Activated T-cell treated with anti-CD3 and anti-CD28 coated beads, Interleukin-2, amount 50 U/mL, for 72 hours (primary cell): ENCODE measurements around the gene EID1. TPM values are rescaled to one million over a fixed set of nuclear protein-coding genes. Genes with fewer than 3 reads are reported as not detected.

Experiments used
- ATAC-seq, 2 donors: fragments of 150-1000 bp; cut with Tn5 transposase; replicated peaks in 1 of 2; 2 replicates each; pipeline ENCODE4 v1.10.0; 2021; ENCODE audit warnings: moderate library complexity in 2 of 2, mild to moderate bottlenecking in 1 of 2
- DNase-seq, 2 donors: peaks; one replicate each; pipeline ENCODE4 v3.0.0; 2021 to 2022; ENCODE audit warnings: mixed read lengths in 1 of 2
- H3K27ac Mint-ChIP-seq: one replicate; pipeline ENCODE4 v1.8.0; 2022; ENCODE audit warnings: mild to moderate bottlenecking, moderate library complexity, mixed read lengths
- H3K27me3 Mint-ChIP-seq: one replicate; pipeline ENCODE4 v1.8.0; 2022; ENCODE audit warnings: low read depth, mixed read lengths
- H3K36me3 Mint-ChIP-seq, 2 donors: one replicate each; pipeline ENCODE4 v1.8.0; 2022; ENCODE audit warnings: mixed read lengths in 2 of 2, mild to moderate bottlenecking in 1 of 2; ENCODE audit not compliant: insufficient read depth in 2 of 2
- H3K4me1 Mint-ChIP-seq: one replicate; pipeline ENCODE4 v1.8.0; 2022; ENCODE audit warnings: low read depth, mixed read lengths
- H3K4me3 Mint-ChIP-seq, 2 donors: one replicate each; pipeline ENCODE4 v1.8.0; 2022; ENCODE audit warnings: mild to moderate bottlenecking in 2 of 2, mixed read lengths in 2 of 2, moderate library complexity in 2 of 2
- H3K9me3 Mint-ChIP-seq, 2 donors: one replicate each; pipeline ENCODE4 v1.8.0; 2022; ENCODE audit warnings: mixed read lengths in 2 of 2
- total RNA-seq, 2 donors: library from RNA; stranded (reverse); gene quantifications; one replicate each; pipeline ENCODE4 v1.2.3, GENCODE V29; 2022

The EID1 gene
- total RNA-seq, 2 donors from 2014 or later, result 86.9 to 93.6 TPM

DNA sequence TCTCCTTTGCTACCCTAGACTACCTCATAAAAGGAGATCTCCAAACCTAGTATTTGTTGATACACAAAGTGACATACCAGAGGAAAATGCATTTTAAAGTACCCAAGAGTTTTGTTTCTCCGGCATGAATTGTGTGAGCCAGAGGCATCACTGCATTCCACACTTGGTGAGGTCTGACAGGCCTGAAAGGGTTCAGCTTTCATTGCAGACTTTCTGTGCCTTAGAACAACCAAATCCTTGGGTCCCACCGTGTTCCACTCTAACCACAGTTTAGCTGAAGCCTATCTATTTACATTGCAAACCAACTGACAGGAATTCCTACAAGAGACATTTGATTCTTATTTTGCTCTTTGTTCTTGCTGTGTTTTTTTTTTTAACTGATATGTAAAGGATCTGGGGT lies 21.0 kb upstream of the EID1 start:
- Mint-ChIP-seq H3K27ac (no peak overlapping the region), H3K4me1 (peaks cover 3% of the 10 kb centered on the region), H3K9me3 (no peaks in the 10 kb centered on the region), H3K27me3 (peaks cover 21% of the 10 kb centered on the region), H3K36me3 (no peaks in the 10 kb centered on the region), H3K4me3 (no peak overlapping the region)
- no peak for DNase-seq
- no peak for ATAC-seq

DNA sequence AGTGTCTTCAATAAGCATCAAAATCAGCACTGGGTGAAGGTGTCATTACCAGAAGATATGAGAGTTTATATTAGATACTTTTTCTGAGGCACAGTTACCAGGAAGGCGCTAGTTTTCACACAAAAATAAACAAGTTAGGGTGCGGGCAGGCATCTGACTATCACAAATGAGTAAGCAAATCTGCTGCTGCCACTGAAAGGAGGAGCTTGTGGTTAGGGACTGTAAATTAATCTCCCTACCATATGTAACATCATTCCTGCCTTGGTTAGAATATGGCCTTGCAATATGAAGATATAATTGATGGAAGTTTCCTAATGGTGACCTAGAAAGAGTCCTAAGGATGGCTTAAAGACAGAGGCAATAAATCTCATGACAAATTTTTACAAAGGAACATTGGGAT lies 19.5 kb upstream of the EID1 start:
- ATAC-seq (peak; percentile 20 to 55), DNase-seq (no peak)
- Mint-ChIP-seq H3K9me3 (no peaks in the 10 kb centered on the region), H3K27ac (no peak overlapping the region), H3K4me1 (peaks cover 13% of the 10 kb centered on the region), H3K4me3 (no peak overlapping the region), H3K36me3 (no peaks in the 10 kb centered on the region), H3K27me3 (peaks cover 17% of the 10 kb centered on the region)

DNA sequence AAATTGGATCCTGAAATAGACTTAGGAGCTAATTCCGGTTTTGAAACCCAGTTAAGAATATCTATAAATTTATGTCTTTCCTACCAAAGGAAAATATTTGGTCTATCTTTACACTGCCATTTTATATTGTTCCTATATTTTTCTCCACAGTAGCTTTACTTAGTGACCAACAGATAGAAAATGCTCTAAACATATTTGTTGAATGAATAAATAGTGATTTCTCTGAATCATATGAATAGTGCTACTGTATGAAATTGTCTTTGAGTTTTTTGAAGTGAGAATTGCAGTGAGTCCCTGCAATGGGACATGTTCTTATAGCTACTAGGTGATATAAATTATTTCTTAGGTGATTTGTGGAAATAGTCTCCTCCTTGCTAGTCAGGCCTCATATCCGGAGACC lies 18.5 kb upstream of the EID1 start:
- H3K4me3 Mint-ChIP-seq, result no peak overlapping the region
- DNase-seq (no peak), ATAC-seq (no peak)
- H3K27me3 Mint-ChIP-seq, result peaks cover 12% of the 10 kb centered on the region
- H3K4me1 Mint-ChIP-seq, result peaks cover 13% of the 10 kb centered on the region
- H3K9me3 Mint-ChIP-seq, result no peaks in the 10 kb centered on the region
- H3K27ac Mint-ChIP-seq, result no peak overlapping the region
- no peaks in the 10 kb centered on the region for H3K36me3 Mint-ChIP-seq

DNA sequence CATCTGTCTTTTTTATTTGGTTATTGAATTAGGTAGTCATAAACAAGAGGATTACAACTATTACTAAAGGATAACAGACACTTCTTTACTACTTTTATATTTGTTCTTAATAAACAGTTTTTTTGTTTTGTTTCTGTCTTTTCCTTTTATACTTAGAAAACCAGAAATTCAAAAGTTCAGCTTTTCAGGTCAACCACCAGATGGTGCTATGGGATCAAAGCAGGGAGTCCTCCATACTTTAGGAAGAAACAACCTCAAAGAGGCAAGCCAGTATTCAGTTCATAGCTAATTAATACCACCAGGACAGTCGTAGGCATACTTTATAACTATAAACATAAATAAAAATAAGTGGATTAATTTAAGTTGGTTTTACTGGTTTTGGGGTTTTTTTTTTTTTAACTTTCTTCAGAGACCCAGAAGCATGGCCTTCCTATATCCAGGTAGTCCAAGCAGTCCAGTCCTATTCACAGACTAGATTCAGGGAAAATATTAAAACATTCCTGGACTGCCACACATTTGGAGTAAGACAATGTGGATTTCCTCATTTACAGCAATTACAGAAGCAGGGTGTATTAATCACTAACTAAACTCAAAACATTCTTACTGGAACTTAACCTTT lies 16.0 kb upstream of the EID1 start:
- Mint-ChIP-seq H3K36me3 (no peaks in the 10 kb centered on the region), H3K4me1 (peaks cover 13% of the 10 kb centered on the region), H3K27me3 (peaks cover 17% of the 10 kb centered on the region), H3K27ac (no peak overlapping the region), H3K4me3 (no peak overlapping the region), H3K9me3 (no peaks in the 10 kb centered on the region)
- DNase-seq (peak; percentile 48 to 58), ATAC-seq (peak; percentile 60 to 72)

GRCh38 chr15:48862705-48863104 lies 15.2 kb upstream of the EID1 start:
- peaks cover 17% of the 10 kb centered on the region for H3K27me3 Mint-ChIP-seq
- no peak overlapping the region for H3K27ac Mint-ChIP-seq
- H3K9me3 Mint-ChIP-seq, result no peaks in the 10 kb centered on the region
- no peaks in the 10 kb centered on the region for H3K36me3 Mint-ChIP-seq
- no peak overlapping the region for H3K4me3 Mint-ChIP-seq
- ATAC-seq, result peak; percentile 67
- peaks cover 13% of the 10 kb centered on the region for H3K4me1 Mint-ChIP-seq
- peak in 1 of 2 donors; percentile 7 for DNase-seq

- Mint-ChIP-seq H3K36me3 (no peaks in the 10 kb centered on the region), H3K27me3 (peaks cover 24% of the 10 kb centered on the region), H3K4me1 (peaks cover 13% of the 10 kb centered on the region), H3K9me3 (no peaks in the 10 kb centered on the region), H3K4me3 (no peak overlapping the region), H3K27ac (no peak overlapping the region)
- no peak for ATAC-seq
- no peak for DNase-seq
Observed at GRCh38 chr15:48865370-48866079, 12.4 kb upstream of the EID1 start.

DNA sequence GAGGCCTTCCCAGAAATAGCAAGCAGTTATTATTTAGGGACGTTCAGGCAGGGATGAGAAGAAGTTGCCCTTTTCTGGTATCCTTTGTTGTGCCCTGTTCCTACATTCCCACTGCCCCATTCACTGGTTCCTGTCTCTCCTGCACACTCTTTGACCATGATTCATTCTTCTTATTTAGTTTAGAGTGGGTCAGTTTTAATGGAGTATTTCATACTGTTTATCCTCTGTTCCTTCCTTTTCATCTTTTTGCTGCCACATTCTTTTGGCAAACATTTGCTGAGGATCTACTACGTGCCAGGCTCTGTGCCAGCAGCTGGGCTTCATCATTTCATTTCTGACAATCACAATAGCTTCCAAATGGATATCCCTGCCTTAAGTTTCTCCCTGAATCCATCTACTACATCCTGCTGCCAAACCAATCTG lies 11.8 kb upstream of the EID1 start:
- Mint-ChIP-seq H3K4me1 (peaks cover 13% of the 10 kb centered on the region), H3K9me3 (no peaks in the 10 kb centered on the region), H3K4me3 (no peak overlapping the region), H3K27me3 (peaks cover 30% of the 10 kb centered on the region), H3K27ac (no peak overlapping the region), H3K36me3 (no peaks in the 10 kb centered on the region)
- DNase-seq, result no peak
- ATAC-seq, result no peak

DNA sequence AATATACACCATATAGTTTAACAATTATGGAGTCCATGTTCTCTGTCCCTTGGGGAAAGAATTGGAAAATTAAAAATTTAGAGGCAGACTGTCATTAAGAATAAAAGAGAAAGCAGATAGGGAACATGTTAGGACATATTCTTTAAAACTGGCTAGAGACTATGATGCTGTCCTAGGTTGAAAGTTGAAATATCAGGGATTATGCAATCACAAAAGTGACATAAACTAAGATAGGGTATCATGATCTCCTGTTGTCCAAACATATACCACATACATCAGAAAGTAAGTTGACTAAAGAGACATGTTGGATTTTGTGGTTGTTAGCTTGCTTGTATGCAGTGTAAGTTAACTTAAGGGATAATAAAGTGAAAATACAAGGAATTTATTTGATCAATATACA lies 9.9 kb upstream of the EID1 start:
- Mint-ChIP-seq H3K9me3 (no peaks in the 10 kb centered on the region), H3K4me3 (no peak overlapping the region), H3K36me3 (no peaks in the 10 kb centered on the region), H3K27me3 (peaks cover 45% of the 10 kb centered on the region), H3K27ac (no peak overlapping the region), H3K4me1 (no peaks in the 10 kb centered on the region)
- no peak for DNase-seq
- ATAC-seq, result no peak

DNA sequence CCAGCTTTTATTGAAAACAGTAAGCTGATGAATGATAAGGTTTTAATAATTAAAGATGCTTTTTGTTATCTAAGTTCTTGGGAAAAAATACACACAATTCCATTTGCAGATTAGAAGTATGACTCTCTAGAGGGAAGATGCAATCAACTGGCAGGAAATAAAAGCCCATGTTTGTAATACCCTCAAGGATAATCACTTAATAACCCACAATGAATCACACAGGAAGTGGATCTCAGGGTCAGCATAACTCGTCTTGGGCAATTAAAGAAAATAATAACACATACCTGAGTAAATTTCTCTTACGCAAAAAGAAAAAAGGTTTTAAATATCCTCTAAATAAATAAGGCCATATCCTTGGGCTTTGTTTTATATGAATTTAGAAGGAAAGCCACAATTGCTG lies 9.4 kb upstream of the EID1 start:
- no peak for DNase-seq
- peaks cover 48% of the 10 kb centered on the region for H3K27me3 Mint-ChIP-seq
- no peak overlapping the region for H3K27ac Mint-ChIP-seq
- no peaks in the 10 kb centered on the region for H3K9me3 Mint-ChIP-seq
- H3K4me1 Mint-ChIP-seq, result no peaks in the 10 kb centered on the region
- no peaks in the 10 kb centered on the region for H3K36me3 Mint-ChIP-seq
- no peak overlapping the region for H3K4me3 Mint-ChIP-seq
- no peak for ATAC-seq

GRCh38 chr15:48869966-48870365 lies 8.0 kb upstream of the EID1 start:
- H3K27ac Mint-ChIP-seq, result no peak overlapping the region
- no peak for ATAC-seq
- H3K9me3 Mint-ChIP-seq, result no peaks in the 10 kb centered on the region
- H3K27me3 Mint-ChIP-seq, result peaks cover 48% of the 10 kb centered on the region
- H3K4me3 Mint-ChIP-seq, result no peak overlapping the region
- H3K4me1 Mint-ChIP-seq, result no peaks in the 10 kb centered on the region
- H3K36me3 Mint-ChIP-seq, result no peaks in the 10 kb centered on the region
- no peak for DNase-seq

- peaks cover 43% of the 10 kb centered on the region for H3K27me3 Mint-ChIP-seq
- ATAC-seq (no peak), DNase-seq (no peak)
Observed at GRCh38 chr15:48871542-48871941, 6.4 kb upstream of the EID1 start.

DNA sequence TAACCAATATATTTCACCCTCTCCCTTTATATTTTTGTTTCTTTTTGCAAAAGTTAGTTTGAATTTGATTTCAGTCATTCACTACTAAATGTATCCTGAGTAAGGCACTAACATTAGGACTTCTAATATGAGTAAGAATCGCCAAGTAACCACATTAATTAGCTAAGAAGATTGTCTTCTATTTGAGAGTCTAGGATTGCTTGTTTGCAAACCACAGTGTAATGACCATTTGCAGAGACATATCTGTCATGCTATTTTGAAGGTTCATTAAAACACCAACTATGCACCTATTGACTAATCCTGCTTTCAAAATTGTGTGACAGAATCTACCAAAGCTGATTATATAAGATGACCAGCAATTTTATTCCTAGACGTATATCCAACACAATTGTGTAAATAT lies 5.3 kb upstream of the EID1 start:
- Mint-ChIP-seq H3K27ac (no peak overlapping the region), H3K4me3 (no peak overlapping the region), H3K27me3 (peaks cover 40% of the 10 kb centered on the region), H3K36me3 (peaks cover 0 to 1% of the 10 kb centered on the region in 2 donors), H3K9me3 (no peaks in the 10 kb centered on the region), H3K4me1 (no peaks in the 10 kb centered on the region)
- ATAC-seq, result no peak
- no peak for DNase-seq

More at GRCh38 chr15:48871542-48871941, 6.4 kb upstream of the EID1 start:
- no peak overlapping the region for H3K27ac Mint-ChIP-seq
- H3K4me3 Mint-ChIP-seq, result no peak overlapping the region
- H3K4me1 Mint-ChIP-seq, result no peaks in the 10 kb centered on the region
- no peaks in the 10 kb centered on the region for H3K36me3 Mint-ChIP-seq
- no peaks in the 10 kb centered on the region for H3K9me3 Mint-ChIP-seq

DNA sequence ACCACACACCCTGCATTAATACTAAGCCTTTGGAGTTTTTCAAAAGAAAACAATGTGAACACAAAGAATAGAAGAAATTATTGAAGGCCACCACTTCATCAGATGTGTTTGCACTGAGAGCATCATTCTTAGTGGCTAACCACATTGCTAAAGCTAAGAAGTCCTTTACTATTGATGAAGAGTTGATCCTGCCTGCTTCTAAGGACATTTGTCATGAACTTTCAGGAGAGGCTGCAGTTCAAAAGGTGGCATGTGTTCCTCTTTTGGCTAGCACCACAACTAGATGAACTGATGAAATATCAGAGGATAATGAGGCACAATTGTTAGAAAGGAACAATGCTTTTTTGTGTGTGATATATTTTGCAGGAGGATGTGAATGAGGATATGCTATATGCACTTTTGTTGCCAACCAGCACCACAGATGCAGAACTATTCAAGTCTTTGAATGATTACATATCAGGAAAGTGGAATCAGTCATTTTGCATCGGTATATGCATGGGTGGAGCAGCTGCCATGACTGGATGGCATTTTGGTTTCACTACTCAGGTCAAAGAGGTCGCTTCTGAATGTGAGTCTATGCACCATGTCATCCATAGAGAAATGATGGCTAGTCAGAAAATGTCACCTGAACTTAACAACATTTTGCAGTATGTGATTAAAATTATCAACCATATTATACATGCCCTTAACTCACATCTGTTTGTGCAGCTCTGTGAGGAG lies 2.5 kb upstream of the EID1 start:
- H3K27ac Mint-ChIP-seq, result no peak overlapping the region
- peak in 1 of 2 donors; percentile 12 for DNase-seq
- no peaks in the 10 kb centered on the region for H3K9me3 Mint-ChIP-seq
- peak overlapping the region in 1 of 2 donors; percentile 15 for H3K4me3 Mint-ChIP-seq
- peaks cover 18% of the 10 kb centered on the region for H3K4me1 Mint-ChIP-seq
- ATAC-seq, result peak in 1 of 2 donors; percentile 19
- peaks cover 26% of the 10 kb centered on the region for H3K27me3 Mint-ChIP-seq
- peaks cover 10 to 13% of the 10 kb centered on the region in 2 donors for H3K36me3 Mint-ChIP-seq
